HEK293T (cell line): ENCODE results near the gene PBX4.

Experiments used
- CTCF ChIA-PET: fragments of 350-600 bp; formaldehyde crosslinking; extraction: SDS; loops from one replicate; lab custom pipeline; 2021; ENCODE audit warnings: antibody characterized with exemption, inconsistent platforms; lab: Yijun Ruan, JAX
- POLR2A ChIA-PET: fragments of 350-600 bp; formaldehyde crosslinking; extraction: SDS; loops from one replicate; lab custom pipeline; 2020; ENCODE audit warnings: antibody characterized with exemption, inconsistent platforms; lab: Yijun Ruan, JAX
- DNase-seq: peaks from one replicate; pipeline ENCODE4 v3.0.0; 2012; ENCODE audit warnings: mixed read lengths; ENCODE audit errors: extremely low spot score
- ARNT ChIP-seq: fragments of 450-650 bp; IDR thresholded peaks from 2 replicates; pipeline ENCODE4 v1.6.1; 2017; ENCODE audit warnings: mild to moderate bottlenecking
- BHLHE40 ChIP-seq: fragments of 450-650 bp; IDR thresholded peaks from 2 replicates; pipeline ENCODE4 v1.6.1; 2016; ENCODE audit warnings: mild to moderate bottlenecking, moderate library complexity, borderline replicate concordance
- CTBP1 ChIP-seq: fragments of 450-650 bp; IDR thresholded peaks from 2 replicates; pipeline ENCODE4 v1.6.1; 2016; ENCODE audit warnings: borderline replicate concordance
- ELF4 ChIP-seq: fragments of 450-650 bp; IDR thresholded peaks from 2 replicates; pipeline ENCODE4 v1.6.1; 2017; ENCODE audit warnings: antibody characterized with exemption
- FOXA1 ChIP-seq: fragments of 450-650 bp; IDR thresholded peaks from 2 replicates; pipeline ENCODE4 v1.6.1; 2016; ENCODE audit warnings: mild to moderate bottlenecking
- FOXK2 ChIP-seq: fragments of 450-650 bp; IDR thresholded peaks from 2 replicates; pipeline ENCODE4 v1.6.1; 2016; ENCODE audit warnings: mild to moderate bottlenecking
- FOXM1 ChIP-seq: fragments of 450-650 bp; IDR thresholded peaks from 2 replicates; pipeline ENCODE4 v1.6.1; 2017; ENCODE audit warnings: mild to moderate bottlenecking, borderline replicate concordance
- HDGF ChIP-seq: fragments of 450-650 bp; IDR thresholded peaks from 2 replicates; pipeline ENCODE4 v1.6.1; 2017; ENCODE audit warnings: antibody characterized with exemption, borderline replicate concordance
- L3MBTL2 ChIP-seq: fragments of 450-650 bp; conservative IDR thresholded peaks from 2 replicates; pipeline ENCODE4 v1.6.1; 2016; ENCODE audit warnings: mild to moderate bottlenecking
- LEF1 ChIP-seq: fragments of 450-650 bp; IDR thresholded peaks from 2 replicates; pipeline ENCODE4 v1.6.1; 2017; ENCODE audit warnings: mild to moderate bottlenecking, borderline replicate concordance
- NFRKB ChIP-seq: fragments of 450-650 bp; IDR thresholded peaks from 2 replicates; pipeline ENCODE4 v1.6.1; 2016; ENCODE audit warnings: mild to moderate bottlenecking, moderate library complexity
- SP1 ChIP-seq: fragments of 450-650 bp; IDR thresholded peaks from 2 replicates; pipeline ENCODE4 v1.6.1; 2017
- SUZ12 ChIP-seq: fragments of 450-650 bp; IDR thresholded peaks from 2 replicates; pipeline ENCODE4 v1.6.1; 2016; ENCODE audit warnings: mild to moderate bottlenecking
- TARDBP ChIP-seq: fragments of 450-650 bp; IDR thresholded peaks from 2 replicates; pipeline ENCODE4 v1.6.1; 2016
- ZNF384 ChIP-seq: fragments of 450-650 bp; IDR thresholded peaks from 2 replicates; pipeline ENCODE4 v1.6.1; 2016
- TF ChIP-seq, protein P1 (sequence below): fragments of 450-650 bp; IDR thresholded peaks from 2 replicates; pipeline ENCODE4 v1.6.1; 2016

Gene PBX4

DNA sequence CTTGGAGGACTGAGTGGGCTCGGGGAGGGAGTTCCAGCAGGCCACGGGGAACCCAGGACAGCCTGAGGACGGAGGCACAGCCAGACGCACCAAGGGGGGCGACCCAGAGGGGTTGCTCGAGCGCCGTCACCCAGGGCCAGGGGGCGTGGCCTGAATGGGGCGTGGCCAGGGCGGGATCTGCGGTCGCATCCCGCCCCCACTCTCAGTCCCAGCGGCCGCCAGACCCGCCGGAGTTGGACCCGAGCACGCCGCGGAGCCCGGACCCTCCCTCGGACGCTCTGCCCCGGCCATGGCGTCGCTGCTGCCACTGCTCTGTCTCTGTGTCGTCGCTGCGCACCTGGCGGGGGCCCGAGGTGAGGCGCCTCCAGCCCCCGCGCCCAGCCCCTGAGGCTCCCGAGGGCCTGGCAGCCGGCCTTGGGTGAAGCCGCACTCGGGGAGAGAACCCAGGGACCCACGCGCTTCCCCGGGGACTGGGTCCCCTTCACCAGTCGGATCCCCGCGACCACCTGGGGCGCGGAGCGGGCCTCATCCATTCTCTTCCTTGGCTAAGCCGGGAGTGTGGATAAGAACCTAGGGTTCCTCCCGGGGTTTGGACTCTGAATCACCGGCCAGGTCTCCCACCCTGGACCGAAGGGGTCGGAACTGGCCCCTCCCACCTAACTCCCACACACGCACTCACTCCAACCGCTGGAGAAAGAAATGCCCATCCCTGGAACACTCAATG is 80.3 kb downstream of the PBX4 start, which contains the start of gene CILP2:
Gene CILP2 (plus strand): TSS at position 205 of the 724 bp plus-strand sequence. CDS start 85 bp downstream, at position 290.
- peak; percentile 88 for DNase-seq
- ChIA-PET CTCF (no interaction called here), POLR2A (no interaction called here)
- TF ChIP-seq ELF4, result no peak
- TF ChIP-seq L3MBTL2, result no peak

DNA sequence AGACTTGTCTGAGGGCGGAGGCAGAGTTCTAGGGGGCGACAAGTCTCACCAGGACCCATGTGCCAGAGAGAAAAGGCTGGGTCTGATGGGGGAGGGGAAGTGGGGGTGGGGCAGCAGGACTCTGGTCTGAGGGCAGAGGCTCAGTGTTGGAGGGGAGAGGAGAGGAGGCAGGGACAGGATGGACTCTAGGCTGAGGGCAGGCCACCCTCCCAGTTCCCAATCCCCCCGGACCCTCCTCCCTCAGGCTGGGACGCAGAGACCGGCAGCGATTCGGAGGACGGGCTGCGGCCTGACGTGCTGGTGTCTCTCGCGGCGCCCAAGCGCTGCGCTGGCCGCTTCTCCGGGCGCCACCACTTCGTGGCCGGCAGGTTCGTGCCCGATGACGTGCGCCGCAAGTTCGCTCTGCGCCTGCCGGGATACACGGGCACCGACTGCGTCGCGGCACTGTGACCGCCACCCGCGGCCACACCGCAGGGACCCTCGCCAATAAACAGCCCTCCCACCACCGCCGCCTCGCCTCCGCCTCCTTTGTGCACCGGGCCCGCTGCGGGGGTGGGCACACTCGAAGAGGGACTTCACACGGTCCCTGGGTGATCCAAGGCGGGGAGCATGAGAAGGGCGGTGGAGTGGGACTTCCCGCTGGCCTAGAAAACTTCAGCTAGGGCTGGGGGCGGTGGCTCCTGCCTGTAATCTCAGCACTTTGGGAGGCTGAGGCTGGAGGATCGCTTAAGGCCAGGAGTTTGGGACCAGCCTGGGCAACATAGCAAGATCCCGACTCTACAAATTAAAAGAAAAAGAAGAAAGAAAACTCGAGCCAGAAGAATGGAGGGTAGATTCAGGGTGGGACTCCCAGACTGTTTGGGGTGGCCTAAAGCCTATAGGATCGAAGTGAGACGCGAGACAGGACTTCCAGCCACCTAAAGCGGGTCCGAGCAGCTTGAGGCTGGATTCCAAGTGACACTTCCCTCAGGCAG is 81.1 kb downstream of the PBX4 start:
- CTCF ChIA-PET, result no interaction called here
- no peak for DNase-seq
- POLR2A ChIA-PET, result no interaction called here
- TF ChIP-seq CTBP1 (no peak), NFRKB (no peak), BHLHE40 (no peak), SP1 (no peak), LEF1 (no peak), HDGF (no peak), TARDBP (no peak), L3MBTL2 (no peak), SUZ12 (no peak), FOXM1 (no peak), ARNT (no peak), FOXK2 (no peak), FOXA1 (no peak)
- TF ChIP-seq, protein P1, sequence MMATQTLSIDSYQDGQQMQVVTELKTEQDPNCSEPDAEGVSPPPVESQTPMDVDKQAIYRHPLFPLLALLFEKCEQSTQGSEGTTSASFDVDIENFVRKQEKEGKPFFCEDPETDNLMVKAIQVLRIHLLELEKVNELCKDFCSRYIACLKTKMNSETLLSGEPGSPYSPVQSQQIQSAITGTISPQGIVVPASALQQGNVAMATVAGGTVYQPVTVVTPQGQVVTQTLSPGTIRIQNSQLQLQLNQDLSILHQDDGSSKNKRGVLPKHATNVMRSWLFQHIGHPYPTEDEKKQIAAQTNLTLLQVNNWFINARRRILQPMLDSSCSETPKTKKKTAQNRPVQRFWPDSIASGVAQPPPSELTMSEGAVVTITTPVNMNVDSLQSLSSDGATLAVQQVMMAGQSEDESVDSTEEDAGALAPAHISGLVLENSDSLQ, result no peak

DNA sequence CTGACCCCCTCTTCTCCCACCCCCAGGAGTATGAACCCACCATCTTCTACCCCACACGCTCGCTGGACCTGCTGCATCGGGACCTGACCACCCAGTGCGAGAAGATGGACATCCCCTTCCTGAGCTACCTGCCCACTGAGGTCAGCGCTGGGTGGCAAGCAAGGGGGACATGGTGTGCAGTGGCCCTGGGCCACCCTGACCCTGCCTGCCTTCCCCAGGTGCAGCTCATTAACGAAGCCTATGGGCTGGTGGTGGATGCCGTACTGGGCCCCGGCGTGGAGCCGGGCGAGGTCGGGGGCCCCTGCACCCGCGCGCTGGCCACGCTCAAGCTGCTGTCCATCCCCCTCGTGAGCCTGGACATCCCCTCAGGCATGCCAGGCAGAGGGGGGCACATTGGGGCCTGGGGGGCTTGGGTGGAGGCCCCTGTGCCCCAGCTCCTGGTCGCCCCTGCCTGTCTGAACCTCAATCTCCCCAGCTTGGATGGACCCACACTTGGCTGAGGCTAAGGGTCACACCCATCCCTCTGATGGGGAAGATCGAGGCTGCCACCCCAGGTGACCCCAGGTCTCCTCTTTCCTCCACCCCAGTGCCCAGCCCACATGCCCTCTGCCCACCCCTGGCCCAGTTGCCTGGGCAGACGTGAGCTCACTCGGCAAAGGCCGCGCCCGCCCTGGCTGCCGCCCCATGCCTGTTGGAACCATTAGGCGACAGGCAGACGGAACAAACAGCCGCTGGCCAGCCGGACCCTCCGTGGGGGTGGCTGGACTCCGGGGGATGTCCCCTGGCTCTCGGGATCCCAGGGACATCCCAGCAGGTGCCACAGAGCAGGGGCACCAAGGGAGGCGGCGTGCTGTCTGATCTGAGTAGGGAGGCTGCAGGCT is 82.9 kb downstream of the PBX4 start:
- no peak for DNase-seq
- TF ChIP-seq FOXK2 (no peak), FOXA1 (no peak), FOXM1 (no peak), ZNF384 (no peak), LEF1 (no peak), SP1 (no peak), CTBP1 (no peak), NFRKB (no peak), L3MBTL2 (no peak), HDGF (no peak)
- TF ChIP-seq, protein P1, result no peak
- ChIA-PET POLR2A (no interaction called here), CTCF (interaction anchor here (0.7 kb wide), 1 partner anchor 15 kb away, joined by 3 read pairs; no protein-coding TSS in a partner anchor)

DNA sequence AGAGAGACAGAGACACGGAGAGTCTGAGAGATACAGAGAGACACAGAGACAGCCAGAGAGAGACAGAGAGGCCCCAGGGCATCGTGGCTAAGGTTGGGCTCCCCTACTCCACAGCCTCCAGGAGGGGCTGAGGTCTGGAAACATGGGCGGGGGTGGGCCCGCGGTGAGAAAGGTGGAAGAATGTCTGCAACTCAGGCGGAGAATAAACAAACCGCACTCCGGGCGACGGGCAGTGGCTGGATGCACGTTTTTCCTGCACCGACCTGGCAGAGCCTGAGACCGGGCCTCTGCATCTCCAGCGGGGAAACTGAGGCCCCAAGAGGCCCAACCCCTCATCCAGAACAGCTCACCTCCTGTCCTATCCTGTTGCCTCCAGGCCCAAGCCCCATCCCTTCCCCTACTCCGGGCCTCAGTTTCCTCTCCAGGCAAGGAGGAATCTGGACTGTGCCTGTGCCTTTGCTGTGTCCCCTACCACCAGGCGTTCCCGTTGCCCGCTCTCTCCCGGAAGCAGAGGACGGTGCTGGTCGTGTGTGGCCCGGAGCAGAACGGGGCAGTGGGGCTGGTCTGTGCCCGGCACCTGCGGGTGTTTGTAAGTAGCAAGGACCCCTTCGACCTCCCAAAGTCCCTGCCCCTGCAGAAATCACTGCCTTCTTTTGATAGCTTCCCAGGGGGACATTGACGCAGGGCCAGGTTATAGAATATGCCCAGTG is 83.8 kb downstream of the PBX4 start:
- no peak for DNase-seq
- TF ChIP-seq NFRKB, result no peak
- no peak for TF ChIP-seq TARDBP
- POLR2A ChIA-PET, result no interaction called here
- CTCF ChIA-PET, result interaction anchor here (0.7 kb wide), 1 partner anchor 16 kb away, joined by 3 read pairs; no protein-coding TSS in a partner anchor

DNA sequence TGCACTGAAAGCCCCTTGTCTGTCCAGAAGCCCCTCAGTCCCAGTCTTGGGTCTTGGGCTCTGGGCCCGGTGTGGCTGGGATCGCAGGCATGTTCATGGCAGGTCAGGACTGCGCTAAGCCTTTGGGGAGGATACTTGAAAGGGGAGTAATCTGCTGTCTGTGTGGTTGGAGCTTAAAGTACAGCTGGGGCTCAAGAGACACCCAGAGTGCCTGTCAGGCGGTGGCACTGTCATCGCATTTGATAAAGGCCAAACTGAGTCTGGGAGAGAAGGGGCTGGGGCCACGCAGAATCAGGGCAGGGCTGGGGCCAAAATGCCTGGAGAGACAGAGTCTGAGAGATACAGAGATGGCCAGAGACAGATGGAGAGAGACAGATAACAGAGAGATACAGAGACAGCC is 84.6 kb downstream of the PBX4 start:
- no peak for TF ChIP-seq FOXK2
- TF ChIP-seq, protein P1, result no peak
- no peak for TF ChIP-seq ARNT
- TF ChIP-seq BHLHE40, result no peak
- TF ChIP-seq ZNF384, result no peak
- TF ChIP-seq HDGF, result no peak
- TF ChIP-seq SP1, result no peak
- TF ChIP-seq CTBP1, result no peak
- TF ChIP-seq FOXM1, result no peak
- TF ChIP-seq FOXA1, result no peak
- no peak for TF ChIP-seq TARDBP
- no peak for TF ChIP-seq ELF4
- no peak for TF ChIP-seq L3MBTL2
- TF ChIP-seq SUZ12, result no peak
- TF ChIP-seq NFRKB, result no peak
- no peak for TF ChIP-seq LEF1
- ChIA-PET POLR2A (no interaction called here), CTCF (no interaction called here)
- no peak for DNase-seq
